Hypothalamus (tissue), 51 donors: Measurements from ENCODE around the gene ITSN2.
A peak's percentile ranks its signal among the peaks of the same experiment; 100 is the strongest.
"Not testable (repeated sequence)": the region's sequence is repeated elsewhere in the genome, so short reads cannot be mapped to it uniquely, and the experiment has no call there.

Source experiments
- DNase-seq, 51 donors: peaks; one replicate each; lab custom pipeline; 2025; lab: John Stamatoyannopoulos, UW

ITSN2 gene

GRCh38 chr2:24365051-24365450, 4.7 kb upstream of the ITSN2 start:
- peak in 28 of 51 donors; percentile 2 to 39 (median 14) for DNase-seq

DNA sequence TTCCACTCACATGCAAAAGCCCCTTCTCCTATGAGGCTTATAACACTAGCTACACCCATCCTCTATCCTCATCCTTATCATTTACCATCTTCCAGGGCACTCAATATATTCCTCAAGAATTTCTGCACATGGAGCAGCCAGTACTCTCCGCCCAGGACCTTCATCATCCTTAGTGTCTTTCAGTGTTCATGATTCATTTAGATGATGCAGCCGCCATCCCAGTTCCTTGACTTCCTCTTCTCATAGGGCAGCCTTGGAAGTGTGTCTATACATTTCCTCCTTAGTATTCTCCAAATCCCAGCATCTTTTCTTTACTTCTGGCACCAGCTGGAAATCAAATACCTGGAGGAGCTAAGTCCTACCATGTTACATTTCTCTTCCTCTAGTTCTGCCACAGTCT, 3.0 kb upstream of the ITSN2 start:
- DNase-seq: no peak

- no peak for DNase-seq
Observed at GRCh38 chr2:24362253-24362652, 1.9 kb upstream of the ITSN2 start.

DNA sequence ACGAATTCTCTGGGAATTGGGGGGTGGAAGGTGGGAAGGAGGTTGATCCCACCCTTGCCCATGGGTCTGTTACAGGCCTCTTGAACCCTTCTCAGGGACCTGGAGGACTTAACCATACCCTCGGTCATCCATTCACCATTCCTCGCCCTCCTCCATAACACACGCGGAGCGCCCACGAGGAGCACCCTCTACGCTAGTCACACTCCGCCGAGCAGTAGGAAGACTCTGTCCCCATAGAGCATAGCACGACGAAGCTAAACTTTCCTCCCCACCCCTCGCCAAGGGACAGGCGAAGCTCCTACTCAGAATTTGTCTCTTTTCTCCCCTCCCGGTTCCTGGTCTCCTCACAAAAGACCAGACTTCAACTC, 611 bp upstream of the ITSN2 start:
- DNase-seq: peak in 1 of 51 donors; percentile 10

DNA sequence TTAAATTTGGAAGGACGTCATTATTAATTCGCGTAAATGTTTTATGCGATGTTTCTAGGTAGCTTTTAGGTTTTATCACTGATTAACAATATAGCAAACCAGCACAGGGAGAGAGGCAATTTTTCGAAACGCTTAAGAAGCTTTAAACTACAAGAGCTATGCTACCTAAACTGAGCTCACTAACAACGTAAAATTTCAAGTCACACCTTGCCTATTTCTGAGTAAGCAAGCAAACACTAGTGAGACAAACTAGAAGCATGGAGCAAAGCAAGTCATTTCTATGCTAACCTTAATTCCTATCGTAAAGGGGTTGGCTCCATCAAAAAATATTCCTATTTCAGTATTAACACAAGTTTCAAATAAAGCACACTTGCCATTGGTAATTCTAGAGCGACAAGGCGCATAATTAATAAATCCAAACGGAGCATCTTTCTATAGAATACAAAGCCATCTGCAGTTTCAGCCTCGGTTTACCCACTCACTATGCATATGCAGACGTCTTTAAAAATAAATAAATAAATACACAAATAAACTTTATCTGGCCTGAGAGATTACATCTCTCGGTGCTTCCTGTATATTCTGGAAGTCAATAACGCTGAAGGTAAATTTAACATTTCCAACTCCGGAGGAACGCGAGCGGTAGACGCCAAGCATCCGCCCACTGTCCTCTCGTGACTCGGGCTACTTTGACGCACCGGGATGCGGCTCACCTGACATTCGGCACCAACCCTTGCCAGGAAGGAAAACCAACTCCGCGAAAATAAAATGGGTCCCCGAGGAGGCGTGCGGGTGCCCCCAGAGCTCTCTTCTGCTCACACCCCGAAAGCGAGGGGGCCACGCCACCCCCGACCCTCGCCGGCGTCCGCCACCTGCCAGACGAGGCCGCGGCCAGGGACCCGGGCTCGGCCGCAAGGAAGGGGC, 947 bp downstream of the ITSN2 start:
- peak in 37 of 51 donors; percentile 7 to 66 (median 38) for DNase-seq

- not testable (repeated sequence) for DNase-seq
Observed at GRCh38 chr2:24357767-24358166, 2.6 kb downstream of the ITSN2 start.

- not testable (repeated sequence) for DNase-seq
Observed at GRCh38 chr2:24357115-24357514, 3.2 kb downstream of the ITSN2 start.

GRCh38 chr2:24354957-24355356, 5.4 kb downstream of the ITSN2 start:
- no peak for DNase-seq

DNA sequence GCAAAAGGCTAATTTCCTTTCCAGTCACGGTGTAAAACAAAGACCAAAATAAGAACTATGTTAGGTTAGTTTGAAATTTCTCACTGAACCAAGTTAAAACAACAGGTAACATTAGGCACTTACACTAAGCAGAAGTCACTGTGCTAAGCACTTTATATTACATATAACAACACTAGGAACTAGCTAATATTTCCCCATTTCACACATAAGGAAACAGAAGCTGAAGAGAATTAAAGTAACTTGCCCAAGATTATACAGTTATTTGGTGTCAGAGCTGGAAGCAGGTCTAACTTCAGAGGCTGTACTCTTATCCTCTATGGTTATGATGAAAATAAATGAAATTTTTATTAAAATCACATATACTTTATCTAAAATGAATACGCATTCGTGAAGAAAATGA, 5.9 kb downstream of the ITSN2 start:
- no peak for DNase-seq

DNA sequence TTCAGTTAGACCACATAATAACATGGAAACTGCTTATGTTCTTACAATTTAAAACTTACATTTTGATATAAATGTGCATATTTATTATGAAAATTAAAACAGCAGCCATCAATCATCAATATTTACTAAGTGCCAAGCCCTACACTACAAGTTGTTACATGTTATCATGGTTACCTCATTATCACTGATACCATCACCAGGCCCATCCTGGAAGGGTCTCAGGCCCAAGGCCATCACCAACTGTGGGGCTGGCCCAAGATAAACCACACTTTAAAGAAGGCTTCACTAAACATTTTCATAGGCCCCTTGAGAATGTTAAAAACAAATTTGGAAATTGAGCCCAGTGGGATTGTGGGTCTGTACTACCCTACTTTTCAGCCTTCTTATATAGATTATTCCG, 6.4 kb downstream of the ITSN2 start:
- DNase-seq: no peak

DNA sequence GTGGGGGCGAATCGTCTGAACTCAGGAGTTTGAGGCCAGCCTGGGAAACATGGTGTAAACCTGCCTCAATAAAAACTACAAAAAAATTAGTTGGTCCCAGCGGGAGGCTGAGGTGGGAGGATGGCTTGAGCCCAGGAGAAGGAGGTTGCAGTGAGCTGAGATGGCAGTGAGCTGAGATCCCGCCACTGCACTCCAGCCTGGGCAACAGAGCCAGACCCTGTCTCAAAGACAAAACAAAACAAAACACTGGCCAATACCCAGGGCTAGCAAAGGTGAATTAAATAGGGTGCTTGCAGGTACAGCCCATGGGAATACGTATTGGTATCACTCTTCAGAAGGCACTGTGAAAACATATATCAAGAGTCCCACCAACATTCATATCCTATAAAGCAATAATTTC, 7.0 kb downstream of the ITSN2 start:
- no peak for DNase-seq

- DNase-seq: no peak
Observed at GRCh38 chr2:24352664-24353063, 7.7 kb downstream of the ITSN2 start.

DNA sequence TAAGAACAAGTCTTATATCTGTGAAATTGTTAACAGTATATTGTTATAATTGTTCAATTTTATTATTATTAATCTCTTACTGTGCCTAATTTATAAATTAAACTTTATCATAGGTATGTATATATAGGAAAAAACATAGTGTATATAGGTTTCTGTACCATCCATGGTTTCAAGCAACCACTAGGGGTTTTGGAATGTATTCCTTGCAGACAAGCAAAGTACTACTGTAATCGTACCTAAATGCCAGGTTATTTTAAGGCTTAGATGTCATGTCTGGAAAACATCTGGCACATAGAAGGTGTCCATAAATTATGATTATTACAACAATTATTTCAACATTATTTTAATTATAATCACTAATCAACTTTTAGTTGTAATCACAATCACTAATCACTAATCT, 8.4 kb downstream of the ITSN2 start:
- no peak for DNase-seq

DNA sequence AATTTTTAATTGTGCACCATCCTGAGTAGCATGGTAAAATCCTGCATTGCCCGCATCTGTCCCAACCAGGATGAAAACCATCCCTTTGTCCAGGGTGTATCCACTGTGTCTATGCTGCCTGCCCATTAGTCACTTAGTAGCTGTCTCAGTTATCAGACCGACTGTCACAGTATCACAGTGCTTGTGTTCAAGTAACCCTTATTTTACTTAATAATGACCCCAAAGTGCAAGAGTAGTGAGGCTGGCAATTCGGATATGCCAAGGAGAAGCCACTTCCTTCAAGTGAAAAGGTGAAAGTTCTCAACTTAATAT, 8.8 kb downstream of the ITSN2 start:
- DNase-seq: no peak

DNA sequence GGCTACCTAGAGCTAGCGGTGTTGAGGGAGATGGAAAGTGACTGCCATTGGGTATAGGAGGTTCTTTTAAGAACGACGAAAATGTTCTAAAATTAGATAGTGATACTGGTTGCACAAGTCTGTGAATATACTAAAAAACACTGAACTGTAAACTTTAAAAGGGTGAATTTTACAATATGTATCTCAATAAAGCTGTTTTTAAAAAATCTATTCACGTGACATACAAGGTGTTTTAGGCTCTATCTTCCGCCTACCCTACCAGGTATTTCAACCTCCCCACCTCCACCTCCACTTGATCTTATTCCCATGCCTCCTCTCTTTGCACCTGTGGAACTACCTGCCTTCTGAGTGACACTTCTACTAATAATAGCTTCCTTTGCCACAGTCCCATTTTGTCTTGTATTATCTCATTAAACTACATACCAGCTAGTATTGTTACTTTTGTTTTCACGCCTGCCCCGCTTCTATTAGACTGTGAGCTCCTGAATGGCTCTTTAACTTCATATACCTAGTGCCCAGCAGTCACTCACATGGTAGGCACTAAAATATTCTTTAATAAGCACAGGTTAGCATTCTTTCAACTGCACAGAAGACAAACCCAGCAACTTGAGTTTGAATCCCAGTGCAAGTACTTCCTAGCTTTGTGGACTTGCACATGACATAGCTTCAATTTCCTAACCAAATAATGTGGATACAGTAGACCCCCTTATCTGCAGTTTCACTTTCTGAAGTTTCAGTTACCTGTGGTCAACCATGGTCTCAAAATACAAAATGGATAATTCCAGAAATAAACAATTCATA, 9.3 kb downstream of the ITSN2 start:
- no peak for DNase-seq

DNA sequence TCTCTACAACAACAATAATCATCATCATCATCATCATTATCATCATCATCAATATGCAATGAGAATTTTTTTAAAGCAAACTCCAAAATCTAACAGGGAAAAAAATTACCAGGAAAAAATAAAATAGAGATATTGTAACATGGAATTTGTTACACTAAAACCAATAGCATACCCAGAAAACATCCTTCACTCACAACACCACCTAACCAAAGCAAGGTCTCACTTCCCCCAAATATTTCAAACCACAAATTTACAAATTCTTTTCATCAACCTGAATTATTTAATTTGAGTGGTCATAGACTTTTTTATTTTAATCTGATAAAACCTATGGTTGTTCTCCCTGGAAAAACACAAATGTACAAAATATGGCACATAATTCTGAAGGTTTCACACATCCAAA, 11.2 kb downstream of the ITSN2 start:
- no peak for DNase-seq

- DNase-seq: no peak
Observed at GRCh38 chr2:24345937-24346336, 14.4 kb downstream of the ITSN2 start.

- no peak for DNase-seq
Observed at GRCh38 chr2:24343225-24343882, 17.0 kb downstream of the ITSN2 start.

DNA sequence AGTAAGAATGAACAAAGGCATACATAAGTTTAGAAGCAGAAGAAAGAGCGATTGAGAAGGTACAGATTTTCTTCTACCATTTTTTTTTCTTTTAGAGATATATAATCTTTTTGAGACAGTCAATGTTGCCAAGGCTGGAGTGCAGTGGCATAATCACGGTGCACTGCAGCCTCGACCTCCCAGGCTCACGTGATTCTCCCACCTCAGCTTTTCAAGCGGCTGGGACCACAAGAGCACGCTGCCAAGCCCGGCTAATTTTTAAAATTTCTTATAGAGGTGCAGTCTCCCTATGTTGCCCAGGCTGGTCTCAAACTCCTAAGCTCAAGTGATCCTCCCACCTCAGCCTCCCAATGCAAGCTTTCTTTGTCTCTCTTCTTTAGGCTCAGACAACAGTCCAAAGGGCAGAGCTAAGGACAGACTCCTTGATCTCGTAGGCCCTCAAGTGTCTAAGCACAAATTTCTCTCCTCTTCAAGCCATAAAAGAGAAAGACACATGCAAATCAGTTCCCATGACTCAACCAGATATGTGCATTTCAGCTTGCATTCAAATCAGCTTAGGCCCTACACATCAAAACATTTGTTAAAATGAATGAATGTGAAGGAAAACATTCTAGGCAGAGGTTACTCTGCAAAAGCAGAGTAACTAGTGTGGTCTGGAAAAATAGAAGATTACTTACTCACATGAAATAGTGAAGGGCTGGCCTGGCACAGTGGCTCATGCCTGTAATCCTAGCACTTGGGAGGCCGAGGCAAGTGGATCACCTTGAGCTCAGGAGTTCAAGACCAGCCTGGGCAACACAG, 18.0 kb downstream of the ITSN2 start:
- DNase-seq: no peak

DNA sequence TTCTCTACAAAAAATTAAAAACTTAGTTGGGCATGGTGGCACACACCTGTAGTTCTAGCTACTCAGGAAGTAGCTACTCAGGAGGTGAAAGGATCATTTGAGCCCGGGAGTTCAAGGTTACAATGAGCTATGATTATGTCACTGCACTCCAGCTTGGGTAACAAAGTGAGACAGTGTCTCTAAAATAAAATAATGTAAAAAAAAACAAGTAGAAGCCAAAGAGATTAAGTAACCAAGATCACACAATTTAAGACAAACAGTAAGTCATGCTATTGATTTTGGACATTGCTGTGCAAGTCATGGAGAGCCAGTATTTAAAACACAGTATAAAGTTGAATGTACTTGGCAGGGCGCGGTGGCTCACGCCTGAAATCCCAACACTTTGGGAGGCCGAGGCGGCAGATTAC, 20.5 kb downstream of the ITSN2 start:
- DNase-seq: no peak

- not testable (repeated sequence) for DNase-seq
Observed at GRCh38 chr2:24339098-24339497, 21.2 kb downstream of the ITSN2 start.
